Duodenal mucosa (tissue), 2 donors: ENCODE data around the gene YIPF5.
A peak's percentile ranks its signal among the peaks of the same experiment; 100 is the strongest.

Experiments used
- H3K27ac ChIP-seq: one replicate; pipeline ENCODE4 v1.7.0; 2013; ENCODE audit warnings: low read depth, low read length
- H3K27me3 ChIP-seq, 2 donors: one replicate each; pipeline ENCODE4 v1.7.0; 2013; ENCODE audit warnings: low read length in 2 of 2, control low read depth in 1 of 2; ENCODE audit not compliant: insufficient read depth in 2 of 2, control insufficient read depth in 1 of 2
- H3K36me3 ChIP-seq, 2 donors: one replicate each; pipeline ENCODE4 v1.7.0; 2013; ENCODE audit warnings: low read length in 2 of 2, control low read depth in 1 of 2; ENCODE audit not compliant: insufficient read depth in 2 of 2, control insufficient read depth in 1 of 2
- H3K4me1 ChIP-seq, 2 donors: one replicate each; pipeline ENCODE4 v1.7.0; 2013; ENCODE audit warnings: low read length in 2 of 2, control low read depth in 1 of 2; ENCODE audit not compliant: insufficient read depth in 2 of 2, control insufficient read depth in 1 of 2
- H3K4me3 ChIP-seq, 2 donors: one replicate each; pipeline ENCODE4 v1.7.0; 2013; ENCODE audit warnings: low read length in 2 of 2, low read depth in 1 of 2
- H3K9ac ChIP-seq, 2 donors: one replicate each; pipeline ENCODE4 v1.7.0; 2013; ENCODE audit warnings: low read length in 2 of 2, low read depth in 1 of 2
- H3K9me3 ChIP-seq, 2 donors: one replicate each; pipeline ENCODE4 v1.7.0; 2013; ENCODE audit warnings: low read length in 2 of 2, control low read depth in 1 of 2; ENCODE audit not compliant: control insufficient read depth in 1 of 2

YIPF5 gene

DNA sequence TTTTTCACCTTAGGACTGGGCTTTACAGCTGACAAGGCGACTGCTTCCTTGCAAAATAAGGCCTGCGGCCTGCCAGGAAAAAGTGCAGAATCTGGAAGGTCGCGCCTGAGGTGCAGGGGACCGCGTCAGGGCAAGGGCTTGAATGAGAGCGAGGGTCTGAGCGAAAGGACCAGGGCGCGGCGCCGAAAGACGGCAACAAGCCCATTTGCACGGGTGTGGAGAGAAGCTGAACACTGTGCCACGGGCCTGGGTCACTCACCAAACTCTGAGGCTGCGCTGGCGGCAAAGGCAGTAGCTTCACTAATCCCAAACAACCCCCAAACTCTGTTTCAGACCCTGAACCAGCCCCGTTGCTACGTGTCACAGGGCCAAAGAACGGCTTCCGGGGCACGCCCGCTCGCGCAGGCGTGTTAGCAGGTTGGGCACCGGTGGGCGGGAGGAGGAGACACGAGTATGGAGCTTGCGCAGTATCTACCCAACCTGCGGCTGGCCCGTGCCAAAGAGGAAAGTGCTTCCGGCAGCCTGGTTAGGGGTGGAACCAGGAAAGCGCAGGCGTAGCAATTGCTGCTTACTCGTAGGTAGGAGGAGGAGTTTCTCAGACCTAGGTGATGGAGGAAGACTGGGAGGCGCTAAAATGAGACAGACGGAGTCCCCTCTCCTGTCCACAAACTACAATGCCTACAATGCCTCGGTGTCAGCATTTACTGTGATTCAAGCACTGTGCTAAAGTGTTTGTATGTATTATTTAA lies at the start of gene YIPF5, which contains the start of gene KCTD16:
TSS of gene YIPF5 (minus strand) at position 384 of the 749 bp plus-strand sequence. CDS start 704 bp downstream, outside the sequence.
TSS of gene KCTD16 (plus strand) at position 598 of the 749 bp plus-strand sequence.
- peak within 1 kb of the TSS; percentile 82 to 92 for H3K9ac ChIP-seq
- H3K27ac ChIP-seq, result peak within 1 kb of the TSS; percentile 43
- peak within 1 kb of the TSS; percentile 92 to 98 for H3K4me3 ChIP-seq
- H3K36me3 ChIP-seq, result peaks cover 0 to 14% of the 10 kb centered on the region in 2 donors
- H3K4me1 ChIP-seq, result peaks cover 14 to 18% of the 10 kb centered on the region in 2 donors
- no peaks in the 10 kb centered on the region for H3K9me3 ChIP-seq
- peaks cover 0 to 4% of the 10 kb centered on the region in 2 donors for H3K27me3 ChIP-seq

DNA sequence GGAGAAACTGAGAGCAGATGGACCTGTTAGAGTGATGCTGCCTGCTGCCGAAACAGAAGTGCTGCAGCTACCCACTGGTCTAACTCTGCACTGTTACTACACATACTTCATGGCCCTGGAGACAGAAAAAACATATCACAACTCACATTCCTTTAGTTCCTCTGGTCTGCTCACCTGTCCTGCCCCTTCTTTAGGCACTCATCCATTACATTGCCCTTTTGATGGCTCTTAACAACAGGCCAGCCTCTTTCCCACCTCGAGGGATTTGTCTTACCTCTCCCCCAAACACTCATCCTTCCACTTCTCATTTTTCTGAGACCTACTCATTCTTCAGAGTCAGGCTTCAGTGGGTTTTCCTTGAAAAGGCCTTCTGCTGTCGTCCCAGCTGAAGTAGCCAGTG lies 49.4 kb upstream of the YIPF5 start:
- Histone ChIP-seq H3K4me3 (no peak overlapping the region), H3K27ac (no peak overlapping the region), H3K36me3 (no peaks in the 10 kb centered on the region), H3K9me3 (no peaks in the 10 kb centered on the region), H3K4me1 (no peaks in the 10 kb centered on the region), H3K9ac (no peak overlapping the region), H3K27me3 (no peaks in the 10 kb centered on the region)

DNA sequence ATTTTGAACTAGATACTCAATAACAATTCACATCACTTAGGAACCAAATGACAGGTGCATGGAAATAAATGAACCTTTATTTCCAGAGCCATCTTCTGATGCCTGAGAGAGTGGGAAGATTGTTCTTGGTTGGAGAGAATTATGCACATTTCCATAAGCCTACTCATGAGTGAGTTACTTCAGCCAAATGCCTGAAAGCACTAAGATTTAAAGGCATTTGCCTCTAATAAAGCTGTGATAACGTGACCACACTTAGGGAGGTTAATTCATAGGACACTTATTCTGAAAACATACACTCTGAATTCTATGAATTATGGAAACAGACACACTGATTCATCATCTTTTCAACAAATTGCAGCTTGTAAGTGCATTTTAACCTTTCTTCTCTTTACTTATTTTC lies 40.2 kb upstream of the YIPF5 start:
- H3K9me3 ChIP-seq, result no peaks in the 10 kb centered on the region
- no peaks in the 10 kb centered on the region for H3K4me1 ChIP-seq
- no peaks in the 10 kb centered on the region for H3K36me3 ChIP-seq
- no peak overlapping the region for H3K4me3 ChIP-seq
- peaks cover 14 to 26% of the 10 kb centered on the region in 2 donors for H3K27me3 ChIP-seq
- no peak overlapping the region for H3K27ac ChIP-seq
- no peak overlapping the region for H3K9ac ChIP-seq

GRCh38 chr5:144209361-144209760 lies 38.9 kb upstream of the YIPF5 start:
- Histone ChIP-seq H3K9ac (no peak overlapping the region), H3K27me3 (peaks cover 24 to 36% of the 10 kb centered on the region in 2 donors), H3K27ac (no peak overlapping the region), H3K36me3 (no peaks in the 10 kb centered on the region), H3K4me3 (no peak overlapping the region), H3K4me1 (no peaks in the 10 kb centered on the region), H3K9me3 (no peaks in the 10 kb centered on the region)

GRCh38 chr5:144207875-144208444 lies 37.5 kb upstream of the YIPF5 start:
- Histone ChIP-seq H3K27ac (no peak overlapping the region), H3K27me3 (peaks cover 27 to 37% of the 10 kb centered on the region in 2 donors)

GRCh38 chr5:144206141-144206540 lies 35.7 kb upstream of the YIPF5 start:
- no peaks in the 10 kb centered on the region for H3K36me3 ChIP-seq
- H3K9ac ChIP-seq, result no peak overlapping the region
- H3K9me3 ChIP-seq, result no peaks in the 10 kb centered on the region
- no peak overlapping the region for H3K27ac ChIP-seq
- peaks cover 31 to 37% of the 10 kb centered on the region in 2 donors for H3K27me3 ChIP-seq
- no peaks in the 10 kb centered on the region for H3K4me1 ChIP-seq
- no peak overlapping the region for H3K4me3 ChIP-seq

More at GRCh38 chr5:144207875-144208444, 37.5 kb upstream of the YIPF5 start:
- Histone ChIP-seq H3K36me3 (no peaks in the 10 kb centered on the region), H3K9me3 (no peaks in the 10 kb centered on the region), H3K9ac (no peak overlapping the region), H3K4me3 (no peak overlapping the region), H3K4me1 (no peaks in the 10 kb centered on the region)

DNA sequence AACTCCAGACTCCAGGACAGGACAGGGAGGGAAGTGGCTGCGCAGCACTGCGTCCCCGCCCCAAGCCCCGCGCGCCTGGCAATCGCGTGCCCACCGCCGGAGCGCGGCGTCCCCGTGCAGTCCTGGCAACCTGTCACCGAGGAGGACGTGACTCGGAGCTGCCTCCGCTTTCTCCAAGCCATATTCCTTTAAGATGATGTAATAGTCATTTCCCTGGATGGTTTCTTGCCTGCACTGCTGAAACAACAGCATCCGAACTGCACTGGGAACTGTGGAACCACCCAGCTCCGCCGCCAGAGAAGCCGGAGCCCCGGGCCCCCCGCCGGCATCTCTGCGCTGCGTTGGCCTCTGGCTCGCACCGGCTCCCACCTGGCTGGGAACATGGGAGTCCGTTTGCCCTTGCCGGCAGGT lies 34.7 kb upstream of the YIPF5 start:
- Histone ChIP-seq H3K9ac (no peak overlapping the region), H3K27me3 (peaks cover 31 to 37% of the 10 kb centered on the region in 2 donors), H3K4me3 (no peak overlapping the region), H3K27ac (no peak overlapping the region), H3K9me3 (no peaks in the 10 kb centered on the region), H3K4me1 (no peaks in the 10 kb centered on the region), H3K36me3 (no peaks in the 10 kb centered on the region)

GRCh38 chr5:144203750-144204596 lies 33.5 kb upstream of the YIPF5 start:
- Histone ChIP-seq H3K27ac (no peak overlapping the region), H3K4me1 (no peaks in the 10 kb centered on the region), H3K36me3 (no peaks in the 10 kb centered on the region), H3K27me3 (peaks cover 31 to 36% of the 10 kb centered on the region in 2 donors), H3K9ac (no peak overlapping the region), H3K4me3 (no peak overlapping the region), H3K9me3 (no peaks in the 10 kb centered on the region)

- no peaks in the 10 kb centered on the region for H3K9me3 ChIP-seq
- H3K27me3 ChIP-seq, result peaks cover 31 to 40% of the 10 kb centered on the region in 2 donors
- H3K9ac ChIP-seq, result no peak overlapping the region
- no peak overlapping the region for H3K4me3 ChIP-seq
- H3K4me1 ChIP-seq, result no peaks in the 10 kb centered on the region
- no peak overlapping the region for H3K27ac ChIP-seq
- no peaks in the 10 kb centered on the region for H3K36me3 ChIP-seq
These were observed 32.3 kb upstream of the YIPF5 start for GRCh38 chr5:144202726-144203125.

DNA sequence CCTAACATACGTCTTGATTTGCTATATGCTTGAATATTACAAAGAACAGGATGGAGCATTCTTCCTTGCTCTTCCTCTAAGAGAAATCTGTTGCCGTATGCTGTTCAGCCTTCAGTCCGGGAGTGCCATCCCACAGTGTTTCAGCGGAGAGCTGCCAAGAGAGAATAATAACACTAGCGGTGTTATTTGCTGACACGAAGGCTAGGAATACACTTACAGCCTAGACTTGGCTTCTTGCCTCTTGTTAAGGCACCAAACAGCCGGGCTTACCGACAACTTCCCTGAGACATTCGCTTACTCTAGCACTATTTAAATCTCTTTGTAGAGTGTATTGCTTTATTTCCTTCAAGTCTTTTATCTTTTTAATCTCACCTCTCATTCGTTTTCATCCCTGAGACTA lies 31.6 kb upstream of the YIPF5 start:
- Histone ChIP-seq H3K27me3 (peaks cover 28 to 35% of the 10 kb centered on the region in 2 donors), H3K4me1 (no peaks in the 10 kb centered on the region), H3K27ac (no peak overlapping the region), H3K36me3 (no peaks in the 10 kb centered on the region), H3K4me3 (no peak overlapping the region), H3K9ac (no peak overlapping the region), H3K9me3 (no peaks in the 10 kb centered on the region)
